ENCODE measurements around the gene NDC80. TPM values are rescaled to one million over a fixed set of nuclear protein-coding genes. Genes with fewer than 3 reads are reported as not detected.

The NDC80 gene
- total and polyA plus RNA-seq, 9 of the 15 experiments (the other 6 are each of a cell fraction or from before 2014, with no cell fraction given), result 65.2 to 97.9 (median 83.3) TPM

- TF ChIP-seq RREB1 (CRISPR knock-in tag; IDR thresholded peaks at IDR 0.05) (no peak), NR2C2 (CRISPR knock-in tag; IDR thresholded peaks at IDR 0.05) (peak; percentile 67), NR2C2 (tag; IDR thresholded peaks at IDR 0.05) (peak; percentile 95), SMC3 (conservative IDR thresholded peaks at IDR 0.05; ENCODE audit: insufficient read depth, low read depth, low read length) (no peak), HLTF (IDR thresholded peaks at IDR 0.05) (no peak), MLX (CRISPR knock-in tag; conservative IDR thresholded peaks at IDR 0.05) (peak in 1 of 2 experiments; percentile 11; a peak in 1 of 4 replicates), IRF2 (CRISPR knock-in tag; IDR thresholded peaks at IDR 0.05) (no peak), ZNF644 (tag; IDR thresholded peaks at IDR 0.05; ENCODE audit: low read depth) (0 out of 2 replicates have a peak, but pooled peaks have one; percentile 62), ZC3H4 (CRISPR knock-in tag; IDR thresholded peaks at IDR 0.05; ENCODE audit: borderline replicate concordance) (peak; percentile 93), HDAC1 (IDR thresholded peaks at IDR 0.05) (peak in 1 of 2 experiments; percentile 94; a peak in 2 of 4 replicates), ZNF586 (CRISPR knock-in tag; conservative IDR thresholded peaks at IDR 0.05) (no peak), ZNF431 (CRISPR knock-in tag; IDR thresholded peaks at IDR 0.05) (peak; percentile 78), E2F6 (IDR thresholded peaks at IDR 0.05; ENCODE audit: borderline replicate concordance in 1 of 2, extremely low read depth in 1 of 2, insufficient read depth in 1 of 2, insufficient read length in 1 of 2, low read depth in 1 of 2, low read length in 1 of 2, poor library complexity in 1 of 2, severe bottlenecking in 1 of 2) (peak; percentile 92 to 97), TSHZ1 (CRISPR knock-in tag; IDR thresholded peaks at IDR 0.05) (no peak), ZNF316 (IDR thresholded peaks at IDR 0.05) (no peak; the same call in 1 of the 2 replicates), CC2D1A (IDR thresholded peaks at IDR 0.05) (peak; percentile 24; the same call in 1 of the 2 replicates)
Observed at GRCh38 chr18:2655178-2655953, 84.0 kb downstream of the NDC80 start, which contains the start of gene SMCHD1 (continued).

Data from K562 (cell line).